Activated naive CD4-positive, alpha-beta T cell treated with anti-CD3 and anti-CD28 coated beads, Interleukin-2, amount 50 U/mL, for 24 hours (primary cell): ENCODE data around the gene CYRIA.

Experiments used
- H3K27ac Mint-ChIP-seq: one replicate; pipeline ENCODE4 v1.8.0; 2021; ENCODE audit warnings: mild to moderate bottlenecking, mixed read lengths
- H3K27me3 Mint-ChIP-seq: one replicate; pipeline ENCODE4 v1.8.0; 2021; ENCODE audit warnings: mixed read lengths
- H3K36me3 Mint-ChIP-seq: one replicate; pipeline ENCODE4 v1.8.0; 2021; ENCODE audit warnings: mixed read lengths
- H3K4me1 Mint-ChIP-seq: one replicate; pipeline ENCODE4 v1.8.0; 2021; ENCODE audit warnings: mixed read lengths
- H3K4me3 Mint-ChIP-seq: one replicate; pipeline ENCODE4 v1.8.0; 2021; ENCODE audit warnings: mild to moderate bottlenecking, mixed read lengths
- H3K9me3 Mint-ChIP-seq: one replicate; pipeline ENCODE4 v1.8.0; 2021; ENCODE audit warnings: mixed read lengths

Gene CYRIA

GRCh38 chr2:16660114-16660513, 5.5 kb downstream of the CYRIA start:
- Mint-ChIP-seq H3K27me3 (peaks cover 28% of the 10 kb centered on the region), H3K4me3 (no peak overlapping the region), H3K36me3 (no peaks in the 10 kb centered on the region), H3K9me3 (no peaks in the 10 kb centered on the region), H3K4me1 (peaks cover 15% of the 10 kb centered on the region), H3K27ac (no peak overlapping the region)

GRCh38 chr2:16658076-16658739, 7.4 kb downstream of the CYRIA start:
- Mint-ChIP-seq H3K27me3 (peaks cover 13% of the 10 kb centered on the region), H3K4me3 (no peak overlapping the region), H3K36me3 (no peaks in the 10 kb centered on the region), H3K4me1 (peaks cover 2% of the 10 kb centered on the region), H3K9me3 (no peaks in the 10 kb centered on the region), H3K27ac (no peak overlapping the region)

- Mint-ChIP-seq H3K27me3 (peaks cover 9% of the 10 kb centered on the region), H3K9me3 (no peaks in the 10 kb centered on the region), H3K36me3 (no peaks in the 10 kb centered on the region), H3K4me1 (no peaks in the 10 kb centered on the region), H3K27ac (no peak overlapping the region), H3K4me3 (no peak overlapping the region)
These were observed 8.0 kb downstream of the CYRIA start for GRCh38 chr2:16657671-16658070.

- Mint-ChIP-seq H3K27ac (no peak overlapping the region), H3K9me3 (no peaks in the 10 kb centered on the region), H3K4me3 (no peak overlapping the region), H3K27me3 (peaks cover 6% of the 10 kb centered on the region), H3K4me1 (no peaks in the 10 kb centered on the region), H3K36me3 (no peaks in the 10 kb centered on the region)
These were observed 8.7 kb downstream of the CYRIA start for GRCh38 chr2:16656784-16657391.

- no peak overlapping the region for H3K4me3 Mint-ChIP-seq
- no peak overlapping the region for H3K27ac Mint-ChIP-seq
- H3K4me1 Mint-ChIP-seq: no peaks in the 10 kb centered on the region
- H3K36me3 Mint-ChIP-seq: no peaks in the 10 kb centered on the region
- H3K27me3 Mint-ChIP-seq: peaks cover 5% of the 10 kb centered on the region
- H3K9me3 Mint-ChIP-seq: no peaks in the 10 kb centered on the region
These were observed 9.6 kb downstream of the CYRIA start for GRCh38 chr2:16655905-16656642.

GRCh38 chr2:16655445-16655837, 10.2 kb downstream of the CYRIA start:
- H3K4me3 Mint-ChIP-seq: no peak overlapping the region
- no peaks in the 10 kb centered on the region for H3K4me1 Mint-ChIP-seq
- H3K9me3 Mint-ChIP-seq: no peaks in the 10 kb centered on the region
- H3K27me3 Mint-ChIP-seq: peaks cover 5% of the 10 kb centered on the region
- no peak overlapping the region for H3K27ac Mint-ChIP-seq
- no peaks in the 10 kb centered on the region for H3K36me3 Mint-ChIP-seq

GRCh38 chr2:16654833-16655444, 10.7 kb downstream of the CYRIA start:
- Mint-ChIP-seq H3K4me3 (no peak overlapping the region), H3K9me3 (no peaks in the 10 kb centered on the region), H3K27me3 (peaks cover 5% of the 10 kb centered on the region), H3K4me1 (no peaks in the 10 kb centered on the region), H3K27ac (no peak overlapping the region), H3K36me3 (no peaks in the 10 kb centered on the region)

- no peaks in the 10 kb centered on the region for H3K36me3 Mint-ChIP-seq
- no peak overlapping the region for H3K27ac Mint-ChIP-seq
- H3K4me1 Mint-ChIP-seq: no peaks in the 10 kb centered on the region
- H3K9me3 Mint-ChIP-seq: no peaks in the 10 kb centered on the region
- H3K27me3 Mint-ChIP-seq: peaks cover 2% of the 10 kb centered on the region
- H3K4me3 Mint-ChIP-seq: no peak overlapping the region
These were observed 11.8 kb downstream of the CYRIA start for GRCh38 chr2:16653799-16654198.

- H3K27ac Mint-ChIP-seq: no peak overlapping the region
- no peaks in the 10 kb centered on the region for H3K36me3 Mint-ChIP-seq
- H3K27me3 Mint-ChIP-seq: peaks cover 2% of the 10 kb centered on the region
- H3K4me1 Mint-ChIP-seq: no peaks in the 10 kb centered on the region
- no peaks in the 10 kb centered on the region for H3K9me3 Mint-ChIP-seq
- H3K4me3 Mint-ChIP-seq: no peak overlapping the region
These were observed 12.6 kb downstream of the CYRIA start for GRCh38 chr2:16653083-16653375.

GRCh38 chr2:16652296-16653082, 13.1 kb downstream of the CYRIA start:
- peaks cover 2% of the 10 kb centered on the region for H3K27me3 Mint-ChIP-seq

GRCh38 chr2:16650287-16651249, 15.1 kb downstream of the CYRIA start:
- Mint-ChIP-seq H3K27ac (no peak overlapping the region), H3K4me3 (no peak overlapping the region)

More at GRCh38 chr2:16652296-16653082, 13.1 kb downstream of the CYRIA start:
- Mint-ChIP-seq H3K4me3 (no peak overlapping the region), H3K27ac (no peak overlapping the region), H3K36me3 (no peaks in the 10 kb centered on the region), H3K9me3 (no peaks in the 10 kb centered on the region), H3K4me1 (no peaks in the 10 kb centered on the region)

GRCh38 chr2:16649353-16650286, 16.0 kb downstream of the CYRIA start:
- no peaks in the 10 kb centered on the region for H3K27me3 Mint-ChIP-seq
- no peaks in the 10 kb centered on the region for H3K4me1 Mint-ChIP-seq
- no peak overlapping the region for H3K4me3 Mint-ChIP-seq
- no peaks in the 10 kb centered on the region for H3K9me3 Mint-ChIP-seq
- no peaks in the 10 kb centered on the region for H3K36me3 Mint-ChIP-seq
- H3K27ac Mint-ChIP-seq: no peak overlapping the region

More at GRCh38 chr2:16650287-16651249, 15.1 kb downstream of the CYRIA start:
- Mint-ChIP-seq H3K4me1 (no peaks in the 10 kb centered on the region), H3K27me3 (no peaks in the 10 kb centered on the region), H3K36me3 (no peaks in the 10 kb centered on the region), H3K9me3 (no peaks in the 10 kb centered on the region)

GRCh38 chr2:16647992-16648617, 17.5 kb downstream of the CYRIA start:
- Mint-ChIP-seq H3K27ac (no peak overlapping the region), H3K4me3 (no peak overlapping the region), H3K9me3 (no peaks in the 10 kb centered on the region), H3K36me3 (no peaks in the 10 kb centered on the region), H3K27me3 (no peaks in the 10 kb centered on the region), H3K4me1 (no peaks in the 10 kb centered on the region)
